GM13976 (cell line): Measurements from ENCODE around the gene TMOD1.
"Not testable (repeated sequence)": the region's sequence is repeated elsewhere in the genome, so short reads cannot be mapped to it uniquely, and the experiment has no call there.

Experiments
- DNase-seq: peaks from one replicate; pipeline ENCODE4 v3.0.0; 2012; ENCODE audit warnings: low spot score
- CTCF ChIP-seq: IDR thresholded peaks from 2 replicates; pipeline ENCODE4 v1.5.1; 2012; ENCODE audit warnings: borderline replicate concordance, mild to moderate bottlenecking; ENCODE audit not compliant: insufficient read depth; ENCODE audit errors: extremely low read depth, missing control alignments, control extremely low read depth
- in situ Hi-C: fragments of 300-500 bp; cut with MboI; formaldehyde crosslinking; loops from one replicate; pipeline ENCODE4 v1.12.0; 2022; ENCODE audit warnings: low sequenced_read_pairs, mixed read lengths, inconsistent platforms; ENCODE audit not compliant: unreplicated experiment

Gene TMOD1

GRCh38 chr9:97501177-97501971 is at the start of gene TMOD1:
Gene TMOD1 (plus strand): TSS chr9:97501666. CDS start chr9:97524189, 22,523 bp downstream.
- peak; percentile 41 for TF ChIP-seq CTCF
- in situ Hi-C loops, result no loop called here
- DNase-seq, result peak; percentile 97

GRCh38 chr9:97453573-97453972 is 47.9 kb upstream of the TMOD1 start:
- DNase-seq, in situ Hi-C loops: not testable (repeated sequence)

- in situ Hi-C loops, DNase-seq: not testable (repeated sequence)
These were observed 44.6 kb upstream of the TMOD1 start for GRCh38 chr9:97456841-97457240.

GRCh38 chr9:97459326-97459725 is 42.1 kb upstream of the TMOD1 start:
- in situ Hi-C loops, result no loop called here
- TF ChIP-seq CTCF, result no peak
- DNase-seq, result no peak

- in situ Hi-C loops, result loop anchor here (10.0 kb wide), 1 partner anchor 433 kb away; no protein-coding TSS in a partner anchor
- TF ChIP-seq CTCF, result no peak
- DNase-seq, result no peak
These were observed 39.3 kb upstream of the TMOD1 start for GRCh38 chr9:97462159-97462558.

- in situ Hi-C loops, result loop anchor here (10.0 kb wide), 1 partner anchor 432 kb away; no protein-coding TSS in a partner anchor
- TF ChIP-seq CTCF, result no peak
- no peak for DNase-seq
These were observed 38.6 kb upstream of the TMOD1 start for GRCh38 chr9:97462914-97463313.

GRCh38 chr9:97468658-97469448 is 32.6 kb upstream of the TMOD1 start:
- in situ Hi-C loops, result loop anchor here (5.0 to 10.0 kb wide), 2 partner anchors 148 to 426 kb away; no protein-coding TSS in a partner anchor
- peak; percentile 64 for TF ChIP-seq CTCF
- peak; percentile 64 for DNase-seq
